NCI-H128 (cell line): ENCODE measurements around the gene CLIP2.
"Not testable (repeated sequence)": the region's sequence is repeated elsewhere in the genome, so short reads cannot be mapped to it uniquely, and the experiment has no call there.

Experiments
- DNase-seq: peaks from one replicate; lab custom pipeline; 2025; ENCODE audit not compliant: unreplicated experiment; lab: John Stamatoyannopoulos, UW

The CLIP2 gene

GRCh38 chr7:74430409-74430808 lies 141.2 kb downstream of the CLIP2 start:
- DNase-seq: not testable (repeated sequence)

GRCh38 chr7:74430961-74431466 lies 141.8 kb downstream of the CLIP2 start:
- no peak for DNase-seq

- not testable (repeated sequence) for DNase-seq
Observed at GRCh38 chr7:74437291-74437571, 148.0 kb downstream of the CLIP2 start.

- DNase-seq: no peak
Observed at GRCh38 chr7:74438327-74438726, 149.1 kb downstream of the CLIP2 start.

- no peak for DNase-seq
Observed at GRCh38 chr7:74439541-74439940, 150.3 kb downstream of the CLIP2 start.

- not testable (repeated sequence) for DNase-seq
Observed at GRCh38 chr7:74440143-74440542, 150.9 kb downstream of the CLIP2 start.

GRCh38 chr7:74441801-74442200 lies 152.6 kb downstream of the CLIP2 start:
- no peak for DNase-seq

- no peak for DNase-seq
Observed at GRCh38 chr7:74443543-74444247, 154.5 kb downstream of the CLIP2 start.

GRCh38 chr7:74449144-74449543 lies 159.9 kb downstream of the CLIP2 start:
- no peak for DNase-seq

- no peak for DNase-seq
Observed at GRCh38 chr7:74449809-74450397, 160.7 kb downstream of the CLIP2 start.

GRCh38 chr7:74452748-74453321 lies 163.6 kb downstream of the CLIP2 start:
- no peak for DNase-seq

GRCh38 chr7:74453322-74454011 lies 164.3 kb downstream of the CLIP2 start, which contains the start of gene GTF2IRD1:
TSS of gene GTF2IRD1 (plus strand) at chr7:74453906. CDS start at chr7:74508081, 54,175 bp downstream.
- peak; percentile 29 for DNase-seq

GRCh38 chr7:74454021-74454924 lies 165.1 kb downstream of the CLIP2 start:
- DNase-seq: no peak

GRCh38 chr7:74454925-74455288 lies 165.7 kb downstream of the CLIP2 start:
- DNase-seq: no peak

GRCh38 chr7:74455291-74455804 lies 166.1 kb downstream of the CLIP2 start:
- no peak for DNase-seq
